Astrocyte of the cerebellum (primary cell): ENCODE measurements around the gene FOXK2.

Experiments used
- DNase-seq: peaks from one replicate; pipeline ENCODE4 v3.0.0-alpha.2; 2011; ENCODE audit warnings: low read depth
- H3K4me3 ChIP-seq: 2 replicates; pipeline ENCODE4 v1.5.1; 2011; ENCODE audit warnings: mild to moderate bottlenecking, low read depth, low read length, moderate library complexity
- CTCF ChIP-seq: IDR thresholded peaks from 2 replicates; pipeline ENCODE4 v1.5.1; 2012; ENCODE audit warnings: low read length, low read depth, moderate library complexity, mild to moderate bottlenecking; ENCODE audit errors: missing control alignments
- in situ Hi-C: cut with HindIII; loops from 2 replicates; pipeline ENCODE4 v1.10.0; 2017; ENCODE audit warnings: low sequenced_read_pairs

Gene FOXK2

GRCh38 chr17:82519971-82520903 is 705 bp downstream of the FOXK2 start:
- DNase-seq = no peak
- in situ Hi-C loops = no loop called here
- no peak for TF ChIP-seq CTCF
- peak overlapping the region; percentile 64 for H3K4me3 ChIP-seq

- DNase-seq = no peak
- in situ Hi-C loops = no loop called here
- TF ChIP-seq CTCF = no peak
- H3K4me3 ChIP-seq = no peak overlapping the region
Observed at GRCh38 chr17:82524540-82524939, 5.0 kb downstream of the FOXK2 start.

DNA sequence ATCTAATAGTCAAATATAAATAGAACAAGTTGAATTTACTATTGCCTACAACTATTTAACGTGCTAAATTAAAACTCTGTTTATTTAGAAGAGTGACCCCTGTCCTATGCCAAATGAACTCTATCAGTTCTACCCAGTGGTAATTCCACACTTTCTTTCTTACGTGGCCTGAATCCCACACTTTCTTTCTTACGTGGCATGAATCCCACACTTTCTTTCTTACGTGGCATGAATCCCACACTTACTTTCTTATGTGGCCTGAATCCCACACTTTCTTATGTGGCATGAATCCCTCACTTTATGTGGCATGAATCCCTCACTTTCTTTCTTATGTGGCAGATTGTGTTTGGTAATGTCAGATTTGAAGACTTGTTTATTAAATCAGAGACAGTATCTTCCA is 6.2 kb downstream of the FOXK2 start:
- TF ChIP-seq CTCF = no peak
- in situ Hi-C loops = no loop called here
- H3K4me3 ChIP-seq = no peak overlapping the region
- no peak for DNase-seq

DNA sequence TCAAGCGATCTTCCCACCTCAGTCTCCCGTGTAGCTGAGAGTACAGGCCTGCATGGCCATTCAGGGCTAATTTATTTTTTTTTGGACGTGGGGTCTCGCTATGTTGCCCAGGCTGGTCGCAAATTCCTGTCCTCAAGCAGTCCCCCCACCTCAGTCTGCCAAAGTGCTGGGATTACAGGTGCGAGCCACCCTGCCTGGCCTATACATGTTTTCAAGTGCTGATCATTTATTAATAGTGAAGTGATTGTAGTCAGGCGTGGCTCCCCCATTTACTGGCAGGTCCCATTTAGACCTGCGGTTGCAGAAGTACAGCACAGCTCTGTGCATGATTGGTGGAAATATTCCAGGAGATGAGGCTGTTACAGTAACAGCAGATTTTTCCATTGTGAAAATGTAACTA is 8.4 kb downstream of the FOXK2 start:
- no peak for DNase-seq
- H3K4me3 ChIP-seq = no peak overlapping the region
- in situ Hi-C loops = no loop called here
- no peak for TF ChIP-seq CTCF

DNA sequence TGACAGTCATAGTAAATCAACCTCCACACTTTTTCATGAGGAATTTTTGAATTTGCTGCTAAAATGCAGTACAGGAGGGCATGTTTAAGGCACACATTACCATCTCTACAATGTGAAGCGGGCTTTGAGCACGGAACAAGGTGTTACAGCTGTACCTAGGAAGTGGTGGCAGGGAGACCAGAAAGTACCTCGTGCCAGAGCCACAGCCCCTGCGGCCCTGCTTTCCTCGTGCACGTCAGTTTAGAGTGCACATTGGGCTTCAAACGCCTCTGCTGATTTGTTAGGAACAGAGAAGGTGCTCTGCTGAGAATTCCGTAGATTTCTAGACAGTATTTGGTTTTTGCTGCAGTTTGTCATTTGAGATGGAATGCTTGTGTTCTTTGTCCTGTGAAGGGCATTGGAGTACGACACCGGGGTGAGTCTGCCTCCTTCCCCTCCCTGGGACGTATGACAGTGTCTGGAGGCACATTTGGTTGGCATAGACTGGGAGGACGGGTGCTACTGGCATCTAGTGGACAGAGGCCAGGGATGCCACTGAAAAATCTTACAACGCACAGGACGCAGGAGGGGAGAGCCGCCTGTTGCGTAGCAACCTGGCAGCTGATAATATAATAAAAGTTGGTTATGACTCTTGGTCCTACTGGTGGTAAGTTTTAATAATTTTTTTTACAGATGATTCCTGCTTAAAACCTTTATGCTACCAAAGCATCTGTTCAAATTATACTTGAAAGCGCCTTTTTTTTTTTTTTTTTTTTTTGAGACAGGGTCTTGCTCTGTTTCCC is 9.1 kb downstream of the FOXK2 start:
- DNase-seq = no peak
- no peak overlapping the region for H3K4me3 ChIP-seq
- peak; percentile 34 for TF ChIP-seq CTCF
- in situ Hi-C loops = no loop called here

DNA sequence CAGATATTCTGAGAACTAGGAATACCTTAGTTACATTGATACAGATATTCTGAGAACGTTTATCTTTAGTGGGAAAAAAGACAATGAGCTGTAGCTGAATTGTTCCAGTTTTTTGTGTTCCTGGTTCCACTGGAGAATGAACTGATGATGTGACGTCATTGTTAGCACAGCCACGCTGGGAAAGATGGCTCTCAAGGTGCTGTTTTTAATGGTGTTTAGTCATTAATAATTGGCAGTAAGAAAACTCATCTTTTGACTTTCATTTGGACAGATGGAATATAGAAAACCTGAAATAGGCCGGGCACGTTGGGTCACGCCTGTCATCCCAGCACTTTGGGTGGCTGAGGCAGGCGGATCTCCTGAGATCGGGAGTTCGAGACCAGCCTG is 10.4 kb downstream of the FOXK2 start:
- no peak overlapping the region for H3K4me3 ChIP-seq
- in situ Hi-C loops = no loop called here
- TF ChIP-seq CTCF = no peak
- no peak for DNase-seq
